GM13976 (cell line): ENCODE data around the gene NMNAT2.
A peak's percentile ranks its signal among the peaks of the same experiment; 100 is the strongest.

Source experiments
- DNase-seq: peaks from one replicate; pipeline ENCODE4 v3.0.0; 2012; ENCODE audit warnings: low spot score
- in situ Hi-C: fragments of 300-500 bp; cut with MboI; formaldehyde crosslinking; loops from one replicate; pipeline ENCODE4 v1.12.0; 2022; ENCODE audit warnings: low sequenced_read_pairs, mixed read lengths, inconsistent platforms; ENCODE audit not compliant: unreplicated experiment
- TF ChIP-seq, protein P1 (sequence below): IDR thresholded peaks from 2 replicates; pipeline ENCODE4 v1.5.1; 2012; ENCODE audit warnings: borderline replicate concordance, mild to moderate bottlenecking; ENCODE audit not compliant: insufficient read depth; ENCODE audit errors: extremely low read depth, missing control alignments, control extremely low read depth

The NMNAT2 gene

DNA sequence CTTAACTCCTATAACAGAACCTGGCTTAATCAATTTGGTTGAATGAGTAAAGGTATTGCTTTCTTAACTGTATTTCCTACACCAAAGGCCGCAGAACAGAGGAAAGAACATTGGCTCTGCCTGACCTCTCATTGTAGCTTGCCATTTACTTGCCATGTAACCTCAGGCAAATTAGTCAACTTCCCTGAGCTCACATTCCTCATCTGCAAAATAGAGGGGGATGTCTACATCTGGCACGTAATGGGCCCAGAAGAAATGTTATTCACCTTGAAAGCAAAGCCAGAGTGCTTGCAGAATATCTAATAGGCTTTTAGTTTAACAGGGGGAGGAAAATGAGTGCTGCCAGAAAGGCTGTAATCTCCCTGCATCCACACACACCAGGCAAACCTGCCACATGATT, 187.8 kb downstream of the NMNAT2 start:
- DNase-seq: no peak
- TF ChIP-seq, protein P1, sequence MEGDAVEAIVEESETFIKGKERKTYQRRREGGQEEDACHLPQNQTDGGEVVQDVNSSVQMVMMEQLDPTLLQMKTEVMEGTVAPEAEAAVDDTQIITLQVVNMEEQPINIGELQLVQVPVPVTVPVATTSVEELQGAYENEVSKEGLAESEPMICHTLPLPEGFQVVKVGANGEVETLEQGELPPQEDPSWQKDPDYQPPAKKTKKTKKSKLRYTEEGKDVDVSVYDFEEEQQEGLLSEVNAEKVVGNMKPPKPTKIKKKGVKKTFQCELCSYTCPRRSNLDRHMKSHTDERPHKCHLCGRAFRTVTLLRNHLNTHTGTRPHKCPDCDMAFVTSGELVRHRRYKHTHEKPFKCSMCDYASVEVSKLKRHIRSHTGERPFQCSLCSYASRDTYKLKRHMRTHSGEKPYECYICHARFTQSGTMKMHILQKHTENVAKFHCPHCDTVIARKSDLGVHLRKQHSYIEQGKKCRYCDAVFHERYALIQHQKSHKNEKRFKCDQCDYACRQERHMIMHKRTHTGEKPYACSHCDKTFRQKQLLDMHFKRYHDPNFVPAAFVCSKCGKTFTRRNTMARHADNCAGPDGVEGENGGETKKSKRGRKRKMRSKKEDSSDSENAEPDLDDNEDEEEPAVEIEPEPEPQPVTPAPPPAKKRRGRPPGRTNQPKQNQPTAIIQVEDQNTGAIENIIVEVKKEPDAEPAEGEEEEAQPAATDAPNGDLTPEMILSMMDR: no peak
- in situ Hi-C loops: loop anchor here (25.0 kb wide), 1 partner anchor 268 kb away; the partner anchor contains the start of gene SHCBP1L

DNA sequence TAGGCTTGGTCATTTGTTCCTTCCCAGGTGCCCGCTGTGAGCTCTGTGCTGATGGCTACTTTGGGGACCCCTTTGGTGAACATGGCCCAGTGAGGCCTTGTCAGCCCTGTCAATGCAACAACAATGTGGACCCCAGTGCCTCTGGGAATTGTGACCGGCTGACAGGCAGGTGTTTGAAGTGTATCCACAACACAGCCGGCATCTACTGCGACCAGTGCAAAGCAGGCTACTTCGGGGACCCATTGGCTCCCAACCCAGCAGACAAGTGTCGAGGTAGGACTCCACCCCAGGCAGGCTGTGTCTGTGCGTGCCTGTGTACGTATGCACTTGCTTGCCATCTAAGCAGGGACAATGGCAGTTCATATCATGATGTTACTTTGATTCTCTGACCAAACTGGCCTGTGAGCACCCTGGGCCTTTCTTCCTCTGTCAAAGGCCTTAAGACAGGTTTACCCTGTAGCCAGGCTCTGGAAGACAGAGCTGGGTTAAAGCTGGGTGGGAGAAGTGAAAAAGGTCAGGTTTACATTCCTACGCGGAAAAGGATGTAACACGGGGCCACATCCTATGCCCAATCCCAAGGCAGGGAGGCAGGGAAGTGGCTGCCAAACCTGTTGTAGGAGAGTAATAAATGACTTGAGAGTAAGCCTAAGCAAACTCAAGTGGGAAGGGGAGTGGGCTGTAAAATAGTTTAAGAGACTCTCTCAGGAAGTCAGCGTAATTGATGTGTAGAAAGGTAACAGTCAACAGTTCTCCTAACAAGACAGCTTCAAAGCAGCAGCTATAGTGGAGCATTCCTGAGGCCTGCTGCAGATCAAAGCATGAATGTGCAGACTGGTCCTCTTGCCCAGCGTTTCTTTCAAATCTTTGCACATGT, 189.6 kb downstream of the NMNAT2 start:
- TF ChIP-seq, protein P1: no peak
- in situ Hi-C loops: loop anchor here (25.0 kb wide), 1 partner anchor 266 kb away; the partner anchor contains the start of gene SHCBP1L
- no peak for DNase-seq

DNA sequence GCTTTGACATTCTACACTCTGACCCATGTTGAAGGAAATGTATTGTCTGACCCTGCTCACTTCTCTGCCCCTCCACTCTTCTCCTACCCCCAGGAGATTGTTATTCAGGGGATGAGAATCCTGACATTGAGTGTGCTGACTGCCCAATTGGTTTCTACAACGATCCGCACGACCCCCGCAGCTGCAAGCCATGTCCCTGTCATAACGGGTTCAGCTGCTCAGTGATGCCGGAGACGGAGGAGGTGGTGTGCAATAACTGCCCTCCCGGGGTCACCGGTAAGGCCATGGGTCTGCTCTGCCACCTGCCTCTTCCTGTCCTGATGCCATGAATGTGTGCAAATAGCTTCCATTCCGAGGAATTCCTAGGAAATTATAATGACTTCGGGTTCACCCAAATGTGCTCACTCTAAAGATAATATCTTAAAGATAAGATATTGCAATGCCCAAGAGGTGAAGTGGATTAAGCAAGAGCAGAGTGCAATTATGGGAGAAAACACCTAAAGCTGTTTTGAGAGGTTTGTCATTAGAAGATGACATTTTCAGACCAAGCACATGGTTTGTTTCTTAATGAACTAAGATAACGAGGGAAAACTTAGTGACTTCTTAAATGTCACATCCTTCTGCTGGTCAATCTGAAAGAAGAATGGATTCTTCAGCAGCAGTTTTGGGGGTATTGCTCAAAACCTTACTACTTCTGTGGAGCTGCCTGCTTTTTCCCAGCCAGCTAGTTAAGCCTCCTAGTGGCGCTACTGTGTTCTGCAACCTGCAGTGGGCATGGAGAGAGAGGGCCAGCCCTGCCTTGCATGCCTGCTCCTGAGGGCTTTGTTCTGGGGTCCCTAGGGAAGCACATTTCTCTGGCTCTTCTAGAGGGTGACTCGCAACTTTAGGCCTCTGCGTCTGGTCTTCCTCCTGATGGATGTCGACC, 190.5 kb downstream of the NMNAT2 start:
- DNase-seq: peak; percentile 71
- TF ChIP-seq, protein P1: peak; percentile 67
- in situ Hi-C loops: loop anchor here (25.0 kb wide), 1 partner anchor 265 kb away; the partner anchor contains the start of gene SHCBP1L

DNA sequence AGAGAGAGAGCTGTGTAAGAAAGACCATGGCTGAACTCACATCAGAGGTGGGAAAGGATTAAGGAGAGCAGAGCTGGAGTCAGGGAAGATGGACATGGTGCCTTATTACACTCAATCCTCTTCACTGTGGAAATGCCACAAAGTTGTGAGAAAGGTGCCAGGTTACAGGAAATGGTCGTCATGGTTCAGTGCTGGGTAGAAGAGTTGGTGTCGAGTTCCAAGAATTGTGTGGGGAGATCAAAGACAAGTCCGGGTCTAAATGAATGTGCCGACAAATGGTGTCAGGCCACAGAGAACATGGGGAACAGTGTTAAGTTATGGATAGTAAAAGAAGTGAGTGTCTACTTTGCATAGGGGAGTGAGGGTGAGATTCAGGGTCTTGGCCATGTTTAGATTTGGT, 191.2 kb downstream of the NMNAT2 start:
- DNase-seq: no peak
- TF ChIP-seq, protein P1: no peak
- in situ Hi-C loops: loop anchor here (25.0 kb wide), 1 partner anchor 265 kb away; the partner anchor contains the start of gene SHCBP1L

DNA sequence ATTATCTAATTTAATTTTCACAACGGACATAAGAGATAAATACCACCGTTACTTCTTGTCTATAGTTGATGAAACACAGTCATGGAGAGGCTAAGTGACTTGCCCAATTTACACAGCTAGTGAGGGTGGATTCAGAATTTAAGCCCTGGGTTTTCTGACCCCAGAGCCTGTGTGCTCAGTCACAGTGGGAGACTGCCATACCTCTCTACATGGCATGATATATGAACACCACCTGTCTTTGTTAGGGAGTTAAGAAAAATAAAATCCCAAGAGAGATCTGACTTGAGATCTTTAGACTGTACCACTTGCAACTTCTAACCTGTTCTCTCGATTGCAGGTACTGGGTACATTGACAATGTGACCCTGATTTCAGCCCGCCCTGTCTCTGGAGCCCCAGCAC, 191.8 kb downstream of the NMNAT2 start:
- in situ Hi-C loops: loop anchor here (25.0 kb wide), 1 partner anchor 264 kb away; the partner anchor contains the start of gene SHCBP1L
- TF ChIP-seq, protein P1: no peak
- no peak for DNase-seq

DNA sequence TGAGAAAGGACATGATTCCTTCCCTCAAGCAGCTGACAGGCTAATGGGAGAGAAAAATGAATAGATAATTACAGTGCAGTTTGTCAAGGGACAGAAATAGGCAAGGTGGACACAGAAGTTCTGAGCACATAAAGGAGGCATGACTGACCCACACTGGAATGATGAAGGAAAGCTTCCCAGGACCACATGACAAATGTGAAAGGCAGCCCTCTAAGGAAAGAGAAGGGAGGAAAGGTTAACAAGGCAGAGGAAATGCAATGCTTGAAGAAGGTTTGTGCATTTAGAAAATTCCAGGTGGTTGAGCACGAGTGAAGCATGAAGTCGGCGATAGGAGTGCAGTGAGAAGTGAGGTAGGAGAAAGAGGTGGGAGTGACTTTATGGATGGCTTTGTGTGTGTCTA, 194.7 kb downstream of the NMNAT2 start:
- in situ Hi-C loops: no loop called here
- no peak for DNase-seq
- TF ChIP-seq, protein P1: no peak
